Measurements from ENCODE around the gene ARL16. TPM values are rescaled to one million over a fixed set of nuclear protein-coding genes. Genes with fewer than 3 reads are reported as not detected.
A peak's percentile ranks its signal among the peaks of the same experiment; 100 is the strongest.

Gene ARL16
- polyA plus RNA-seq, 1 of the 3 experiments (the other 2 are of a cell fraction) = 148 TPM

DNA sequence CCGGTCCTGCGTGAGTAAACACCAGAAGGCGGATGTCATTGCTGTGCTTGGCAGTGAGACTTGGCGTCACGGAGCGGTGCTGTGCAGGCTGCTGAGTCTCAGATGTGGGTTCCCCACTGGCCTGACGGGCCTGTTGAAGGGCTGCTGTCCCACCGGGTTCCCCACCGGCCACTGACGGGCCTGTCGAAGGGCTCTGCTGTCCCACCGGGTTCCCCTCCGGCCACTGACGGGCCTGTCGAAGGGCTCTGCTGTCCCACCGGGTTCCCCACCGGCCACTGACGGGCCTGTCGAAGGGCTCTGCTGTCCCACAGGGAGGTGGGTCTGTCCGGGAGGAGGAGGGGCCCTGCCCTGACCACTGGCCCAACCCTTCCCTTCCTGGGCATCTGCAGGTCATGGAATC, 3.0 kb upstream of the ARL16 start:
- POLR2A ChIA-PET = no interaction called here

GRCh38 chr17:81685108-81685507, 1.5 kb upstream of the ARL16 start:
- Histone ChIP-seq H3K9me2 (no peaks in the 10 kb centered on the region), H3F3A (replicated peaks; ENCODE audit: insufficient read depth) (peaks cover 18% of the 10 kb centered on the region), H3K27me3 (ENCODE audit: insufficient read depth) (no peaks in the 10 kb centered on the region), H3K9me3 (no peaks in the 10 kb centered on the region), H2AFZ (ENCODE audit: low read depth) (no peak overlapping the region), H3K4me1 (ENCODE audit: control insufficient read depth in 1 of 2, insufficient read depth in 2 of 2, low read depth in 1 of 2, low read length in 1 of 2) (peaks cover 19 to 21% of the 10 kb centered on the region in 2 experiments; a peak in 3 of 4 replicates), H3K79me2 (ENCODE audit: insufficient read depth) (peaks cover 96% of the 10 kb centered on the region), H3K36me3 (replicated peaks in 1 of 2; ENCODE audit: control insufficient read depth in 1 of 2, insufficient read depth in 2 of 2, low read length in 1 of 2) (peaks cover 53 to 61% of the 10 kb centered on the region in 2 experiments), H3K9ac (peak overlapping the region; percentile 98), H4K20me1 (ENCODE audit: insufficient read depth) (peaks cover 57% of the 10 kb centered on the region), H3K4me3 (ENCODE audit: low read depth in 2 of 2, low read length in 1 of 2) (peak overlapping the region; percentile 94 to 99), H3K27ac (ENCODE audit: low read depth in 2 of 2, low read length in 1 of 2) (peak overlapping the region in 1 of 2 experiments; percentile 91; a peak in 2 of 4 replicates), H3K4me2 (peak overlapping the region; percentile 100)
- TF ChIP-seq TAF1 (IDR thresholded peaks at IDR 0.05; ENCODE audit: borderline replicate concordance, low read depth, low read length) = peak; percentile 17; the same call in 1 of the 2 replicates
- TF ChIP-seq, protein P1, sequence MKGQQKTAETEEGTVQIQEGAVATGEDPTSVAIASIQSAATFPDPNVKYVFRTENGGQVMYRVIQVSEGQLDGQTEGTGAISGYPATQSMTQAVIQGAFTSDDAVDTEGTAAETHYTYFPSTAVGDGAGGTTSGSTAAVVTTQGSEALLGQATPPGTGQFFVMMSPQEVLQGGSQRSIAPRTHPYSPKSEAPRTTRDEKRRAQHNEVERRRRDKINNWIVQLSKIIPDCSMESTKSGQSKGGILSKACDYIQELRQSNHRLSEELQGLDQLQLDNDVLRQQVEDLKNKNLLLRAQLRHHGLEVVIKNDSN (IDR thresholded peaks at IDR 0.05; ENCODE audit: borderline replicate concordance, low read depth) = no peak
- ChIA-PET POLR2A (interaction anchor here (1.1 to 2.8 kb wide), 2 partner anchors 18 to 20 kb away, joined by 4 to 33 read pairs; partner anchors contain the start of gene MRPL12), CTCF (interaction anchor here (0.8 to 2.4 kb wide), 5 partner anchors 9 to 25 kb away, joined by 3 to 12 read pairs (median 5); no protein-coding TSS in a partner anchor)
- whole genome bisulfite sequencing (ENCODE audit: low lambda C conversion rate) = 11% methylated on average over 10 of the region's 12 CpGs
- peak; percentile 28 for DNase-seq

More for the DNA sequence above, 3.0 kb upstream of the ARL16 start:
- WGBS (ENCODE audit: low lambda C conversion rate) = 96% methylated on average over 19 of the region's 20 CpGs
- Histone ChIP-seq H2AFZ (ENCODE audit: low read depth) (no peak overlapping the region), H3K9me3 (no peaks in the 10 kb centered on the region), H4K20me1 (ENCODE audit: insufficient read depth) (peaks cover 72% of the 10 kb centered on the region), H3K4me1 (ENCODE audit: control insufficient read depth in 1 of 2, insufficient read depth in 2 of 2, low read depth in 1 of 2, low read length in 1 of 2) (peaks cover 19 to 21% of the 10 kb centered on the region in 2 experiments; a peak in 3 of 4 replicates), H3K79me2 (ENCODE audit: insufficient read depth) (peaks cover 96% of the 10 kb centered on the region), H3K36me3 (replicated peaks in 1 of 2; ENCODE audit: control insufficient read depth in 1 of 2, insufficient read depth in 2 of 2, low read length in 1 of 2) (peaks cover 55 to 64% of the 10 kb centered on the region in 2 experiments), H3K4me3 (ENCODE audit: low read depth in 2 of 2, low read length in 1 of 2) (no peak overlapping the region), H3K27me3 (ENCODE audit: insufficient read depth) (no peaks in the 10 kb centered on the region), H3K9ac (no peak overlapping the region; the same call in 1 of the 2 replicates), H3K4me2 (no peak overlapping the region), H3K27ac (ENCODE audit: low read depth in 2 of 2, low read length in 1 of 2) (no peak overlapping the region), H3K9me2 (no peaks in the 10 kb centered on the region), H3F3A (replicated peaks; ENCODE audit: insufficient read depth) (peaks cover 14% of the 10 kb centered on the region)
- CTCF ChIA-PET = interaction anchor here (1.8 kb wide), 1 partner anchor 10 kb away, joined by 8 read pairs; no protein-coding TSS in a partner anchor
- no peak for DNase-seq
- no peak for TF ChIP-seq POLR2AphosphoS5 (IDR thresholded peaks at IDR 0.05; ENCODE audit: low read depth, low read length)
- TF ChIP-seq GABPA (IDR thresholded peaks at IDR 0.05; ENCODE audit: low read depth) = no peak
- no peak for TF ChIP-seq IRF3 (IDR thresholded peaks at IDR 0.05; ENCODE audit: low read depth, low read length)
- TF ChIP-seq, protein P2, sequence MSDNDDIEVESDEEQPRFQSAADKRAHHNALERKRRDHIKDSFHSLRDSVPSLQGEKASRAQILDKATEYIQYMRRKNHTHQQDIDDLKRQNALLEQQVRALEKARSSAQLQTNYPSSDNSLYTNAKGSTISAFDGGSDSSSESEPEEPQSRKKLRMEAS (IDR thresholded peaks at IDR 0.05; ENCODE audit: low read depth) = no peak
- no peak for TF ChIP-seq RFX5 (IDR thresholded peaks at IDR 0.05; ENCODE audit: low read length)
- TF ChIP-seq NFIC (IDR thresholded peaks at IDR 0.05; ENCODE audit: borderline replicate concordance) = no peak
